Keratinocyte (primary cell): ENCODE results near the gene DIPK1A. TPM values are rescaled to one million over a fixed set of nuclear protein-coding genes. Genes with fewer than 3 reads are reported as not detected.

Experiments used
- DNase-seq: peaks from one replicate; pipeline ENCODE4 v3.0.0-alpha.2; 2011; ENCODE audit warnings: low read depth, missing footprints, low spot score
- FAIRE-seq: peaks from 2 replicates; lab custom pipeline; 2011; peaks lifted over from hg19 to GRCh38; lab: Jason Lieb, UNC
- H2AFZ ChIP-seq: 2 replicates; pipeline ENCODE4 v1.6.0; 2012; ENCODE audit warnings: low read length, control low read depth, inconsistent platforms; ENCODE audit not compliant: control insufficient read depth
- H3K27ac ChIP-seq: 2 replicates; pipeline ENCODE4 v1.5.1; 2011; ENCODE audit warnings: low read length; ENCODE audit not compliant: control insufficient read depth, insufficient read depth
- H3K27me3 ChIP-seq: 3 replicates; pipeline ENCODE4 v1.6.0; 2011; ENCODE audit warnings: low read length; ENCODE audit not compliant: control insufficient read depth, insufficient read depth; ENCODE audit errors: extremely low read depth
- H3K36me3 ChIP-seq, 2 experiments: 2 replicates in 1 of 2; 3 replicates in 1 of 2; pipeline ENCODE4 v1.5.1; 2011; ENCODE audit warnings: low read length in 2 of 2, mild to moderate bottlenecking in 1 of 2; ENCODE audit not compliant: control insufficient read depth in 2 of 2, insufficient read depth in 2 of 2; ENCODE audit errors: extremely low read depth in 1 of 2
- H3K4me1 ChIP-seq: 3 replicates; pipeline ENCODE4 v1.5.1; 2011; ENCODE audit warnings: low read length; ENCODE audit not compliant: control insufficient read depth, insufficient read depth; ENCODE audit errors: extremely low read depth
- H3K4me2 ChIP-seq: 3 replicates; pipeline ENCODE4 v1.6.0; 2011; ENCODE audit warnings: low read depth, low read length; ENCODE audit not compliant: control insufficient read depth, insufficient read depth; ENCODE audit errors: extremely low read depth
- H3K4me3 ChIP-seq, 3 experiments: fragments of 200-600 bp in 1 of 3; sonication (generic) in 1 of 3; 2 replicates in 2 of 3; 3 replicates in 1 of 3; pipeline ENCODE4 v1.5.1; 2011 to 2016; ENCODE audit warnings: low read length in 3 of 3, mild to moderate bottlenecking in 3 of 3, control low read depth in 2 of 3, inconsistent platforms in 1 of 3, low read depth in 1 of 3, mixed read lengths in 1 of 3, mixed run types in 1 of 3, moderate library complexity in 1 of 3; ENCODE audit not compliant: control insufficient read depth in 2 of 3, insufficient read depth in 2 of 3; ENCODE audit errors: extremely low read depth in 1 of 3
- H3K79me2 ChIP-seq: 2 replicates; pipeline ENCODE4 v1.6.0; 2012; ENCODE audit warnings: low read length; ENCODE audit not compliant: control insufficient read depth, insufficient read depth
- H3K9ac ChIP-seq: 3 replicates; pipeline ENCODE4 v1.6.0; 2011; ENCODE audit warnings: low read length; ENCODE audit not compliant: control insufficient read depth, insufficient read depth; ENCODE audit errors: extremely low read depth
- H3K9me1 ChIP-seq: 3 replicates; pipeline ENCODE4 v1.6.0; 2011; ENCODE audit warnings: low read length; ENCODE audit not compliant: control insufficient read depth, insufficient read depth; ENCODE audit errors: extremely low read depth
- H3K9me3 ChIP-seq: 2 replicates; pipeline ENCODE4 v1.5.1; 2012; ENCODE audit warnings: low read depth, low read length; ENCODE audit not compliant: control insufficient read depth
- H4K20me1 ChIP-seq: 3 replicates; pipeline ENCODE4 v1.6.0; 2011; ENCODE audit warnings: low read length; ENCODE audit not compliant: control insufficient read depth, insufficient read depth; ENCODE audit errors: extremely low read depth
- CTCF ChIP-seq, 3 experiments: IDR thresholded peaks in 1 of 3; conservative IDR thresholded peaks in 1 of 3; optimal IDR thresholded peaks in 1 of 3; 2 replicates in 2 of 3; 3 replicates in 1 of 3; pipeline versions ENCODE3 to v1.5.1; 2011; ENCODE audit warnings: low read length in 3 of 3, mild to moderate bottlenecking in 3 of 3, moderate library complexity in 2 of 3, control low read depth in 1 of 3, inconsistent platforms in 1 of 3; ENCODE audit not compliant: insufficient read depth in 2 of 3; ENCODE audit errors: extremely low read depth in 1 of 3
- EZH2 ChIP-seq: IDR thresholded peaks from one replicate; pipeline ENCODE4 v1.6.1; 2012; ENCODE audit warnings: inconsistent platforms, mild to moderate bottlenecking, low read length, moderate library complexity
- dilution Hi-C: fragments of 300-500 bp; cut with MboI; formaldehyde crosslinking; loops from one replicate; pipeline ENCODE4 v1.7.0; 2020; ENCODE audit warnings: low sequenced_read_pairs; ENCODE audit not compliant: extremely low pct_ligation_motif_present
- polyA plus RNA-seq, 5 experiments: library from polyadenylated mRNA; depleted of rRNA in 3 of 5; stranded (reverse) in 3 of 5; stranded (forward) in 1 of 5; unstranded in 1 of 5; fragments of >200 nt; gene quantifications; 1 replicate in 1 of 5; 2 replicates in 3 of 5; 3 replicates in 1 of 5; pipeline versions ENCODE4 v1.2.1 to v1.2.3, GENCODE V29; 2011 to 2012; ENCODE audit warnings: missing spikeins in 2 of 5, low read depth in 1 of 5, low replicate concordance in 1 of 5

The DIPK1A gene
- polyA plus RNA-seq, 1 donor (not counting 4 experiments of a cell fraction or from before 2014, with no cell fraction given), result 22.0 TPM

- dilution Hi-C loops, result no loop called here
These were observed 88.5 kb downstream of the DIPK1A start for GRCh38 chr1:92872719-92873118.

GRCh38 chr1:92870591-92870990 is 90.7 kb downstream of the DIPK1A start:
- peaks cover 0 to 6% of the 10 kb centered on the region in 2 experiments for H3K36me3 ChIP-seq
- no peaks in the 10 kb centered on the region for H3K9me1 ChIP-seq
- H3K27me3 ChIP-seq, result no peaks in the 10 kb centered on the region
- no peak overlapping the region for H3K9ac ChIP-seq
- H3K4me1 ChIP-seq, result no peaks in the 10 kb centered on the region
- H3K79me2 ChIP-seq, result no peaks in the 10 kb centered on the region
- H3K4me3 ChIP-seq, result no peak overlapping the region
- no peaks in the 10 kb centered on the region for H3K9me3 ChIP-seq
- dilution Hi-C loops, result no loop called here
- no peak for DNase-seq
- no peak overlapping the region for H3K27ac ChIP-seq
- no peak overlapping the region for H2AFZ ChIP-seq
- H4K20me1 ChIP-seq, result no peaks in the 10 kb centered on the region
- FAIRE-seq, result no peak
- H3K4me2 ChIP-seq, result no peak overlapping the region
- TF ChIP-seq CTCF (optimal IDR thresholded peaks at IDR 0.05 in 1 of 3, IDR thresholded peaks at IDR 0.05 in 1 of 3, conservative IDR thresholded peaks at IDR 0.05 in 1 of 3; ENCODE audit: extremely low read depth in 1 of 3, insufficient read depth in 2 of 3, low read length in 3 of 3) (no peak), EZH2 (no peak)

More at GRCh38 chr1:92872719-92873118, 88.5 kb downstream of the DIPK1A start:
- no peak overlapping the region for H3K4me3 ChIP-seq
- no peak overlapping the region for H3K9ac ChIP-seq
- no peaks in the 10 kb centered on the region for H4K20me1 ChIP-seq
- FAIRE-seq (no peak), DNase-seq (no peak)
- TF ChIP-seq CTCF (optimal IDR thresholded peaks at IDR 0.05 in 1 of 3, IDR thresholded peaks at IDR 0.05 in 1 of 3, conservative IDR thresholded peaks at IDR 0.05 in 1 of 3; ENCODE audit: extremely low read depth in 1 of 3, insufficient read depth in 2 of 3, low read length in 3 of 3) (no peak), EZH2 (no peak)
- H3K79me2 ChIP-seq, result no peaks in the 10 kb centered on the region
- H3K36me3 ChIP-seq, result peaks cover 0 to 6% of the 10 kb centered on the region in 2 experiments
- H3K9me1 ChIP-seq, result no peaks in the 10 kb centered on the region
- no peak overlapping the region for H3K27ac ChIP-seq
- no peaks in the 10 kb centered on the region for H3K27me3 ChIP-seq
- no peaks in the 10 kb centered on the region for H3K9me3 ChIP-seq
- no peak overlapping the region for H2AFZ ChIP-seq
- H3K4me2 ChIP-seq, result no peak overlapping the region
- H3K4me1 ChIP-seq, result no peaks in the 10 kb centered on the region
